Stimulated activated CD8-positive, alpha-beta memory T cell treated with anti-CD3 and anti-CD28 coated beads, Interleukin-2, amount 100 ng/mL, for 1 hour (primary cell): ENCODE data around the gene ATP6V1C2.
"Not testable (repeated sequence)": the region's sequence is repeated elsewhere in the genome, so short reads cannot be mapped to it uniquely, and the experiment has no call there.

Experiments
- DNase-seq, 2 donors: peaks; one replicate each; pipeline ENCODE4 v3.0.0-alpha.2; 2020; ENCODE audit warnings: low read depth in 2 of 2

The ATP6V1C2 gene

DNA sequence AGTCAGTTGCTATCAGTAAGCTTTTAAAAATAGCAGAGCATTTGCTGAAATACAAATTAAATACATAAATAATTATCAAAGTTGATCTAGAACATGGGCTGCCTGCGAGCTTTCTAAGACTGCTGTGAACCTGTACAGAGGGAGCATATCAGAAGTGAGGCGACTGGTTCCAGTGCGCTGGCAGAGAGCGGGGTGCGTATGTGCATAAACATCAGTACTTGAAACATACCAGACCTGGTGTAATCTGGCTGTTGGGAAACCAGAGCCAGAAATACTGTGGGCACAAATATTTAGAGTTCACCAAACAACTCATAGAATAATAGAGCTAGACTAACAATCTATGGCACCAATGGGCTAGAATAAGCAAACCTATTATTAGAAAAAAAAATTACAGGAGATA lies 63.8 kb downstream of the ATP6V1C2 start:
- DNase-seq: no peak

DNA sequence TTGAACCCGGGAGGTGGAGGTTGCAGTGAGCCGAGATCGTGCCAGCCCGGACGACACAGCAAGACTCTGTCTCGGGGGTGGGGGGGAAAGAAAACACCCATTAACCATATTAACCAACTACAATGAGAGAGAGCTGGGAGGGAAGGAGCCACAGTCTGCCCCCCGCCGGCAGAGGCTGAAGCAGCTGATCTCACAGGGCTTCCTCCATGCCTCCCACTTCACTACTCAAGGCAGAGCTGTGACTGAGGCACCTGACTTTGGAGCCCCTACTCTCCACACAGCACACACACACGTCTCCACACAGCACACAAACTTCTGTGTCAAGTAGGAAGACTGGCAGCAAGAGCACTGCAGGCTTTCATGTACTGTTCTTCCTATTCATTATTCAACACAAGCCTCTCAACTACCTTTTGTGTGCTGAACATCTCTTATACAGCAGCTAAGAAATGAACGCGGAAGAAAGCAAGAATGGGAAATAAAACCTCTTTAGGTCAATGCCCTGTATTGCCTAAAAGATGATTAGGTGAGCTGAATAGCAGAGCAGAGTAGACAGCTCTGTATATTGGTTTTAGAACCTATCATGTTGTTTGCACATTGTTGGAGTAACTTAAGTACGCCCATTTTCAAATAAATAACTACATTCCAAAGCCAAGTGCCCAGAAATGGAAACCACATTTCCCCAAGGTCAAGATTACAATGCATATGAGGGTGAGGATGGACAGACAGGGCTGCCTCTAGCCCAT lies 65.0 kb downstream of the ATP6V1C2 start:
- DNase-seq: no peak

DNA sequence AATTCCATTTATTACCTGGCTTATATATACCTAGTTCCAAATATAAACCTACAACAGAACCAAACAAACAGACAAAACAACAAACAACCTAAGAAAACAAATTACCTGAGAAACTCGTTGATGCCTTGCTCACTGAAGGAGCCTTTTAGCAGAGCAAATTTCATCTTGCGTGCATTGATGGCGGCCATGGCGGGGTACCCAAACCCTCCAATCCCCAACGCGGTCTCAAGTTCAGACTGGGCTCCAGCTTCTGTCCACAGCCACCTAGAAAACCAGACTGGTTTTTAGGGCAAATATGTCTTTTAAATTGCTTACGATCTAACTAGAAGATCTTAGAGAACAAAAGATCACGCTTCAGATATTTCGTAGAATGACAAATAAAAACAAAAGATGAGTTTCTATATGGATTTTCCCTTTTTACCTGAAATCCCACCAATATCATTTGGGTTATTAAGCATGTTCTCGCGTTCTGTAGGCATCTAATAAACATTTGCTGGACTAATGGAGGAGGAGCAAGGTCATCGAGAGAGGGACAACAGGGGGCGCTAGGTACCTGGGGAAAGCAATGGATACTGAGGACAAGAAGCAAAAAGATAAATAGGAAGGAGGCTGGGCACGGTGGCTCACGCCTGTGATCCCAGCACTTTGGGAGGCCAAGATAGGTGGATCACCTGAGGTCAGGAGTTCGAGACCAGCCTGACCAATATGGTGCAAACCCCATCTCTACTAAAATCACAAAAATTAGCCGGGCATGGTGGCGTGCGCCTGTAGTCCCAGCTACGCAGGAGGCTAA lies 65.9 kb downstream of the ATP6V1C2 start:
- no peak for DNase-seq

DNA sequence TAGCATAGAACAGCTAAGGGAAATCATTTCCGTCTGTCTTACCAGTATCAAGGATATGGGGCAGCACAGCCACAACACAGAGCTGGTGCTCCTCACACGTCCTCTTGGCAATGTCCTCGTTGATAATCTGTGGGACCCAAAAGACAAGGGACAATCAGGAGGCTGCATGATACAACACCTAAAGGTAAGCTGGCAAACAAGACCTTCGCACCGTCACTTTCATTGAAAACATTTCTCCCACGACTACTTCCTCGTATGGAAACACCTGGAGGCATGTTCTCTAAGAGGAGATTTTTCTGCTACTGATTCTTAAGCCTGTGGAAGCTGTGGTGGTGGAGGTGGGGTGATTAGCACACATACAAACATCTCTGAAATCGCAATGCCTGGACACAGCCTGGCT lies 67.4 kb downstream of the ATP6V1C2 start:
- DNase-seq: no peak

DNA sequence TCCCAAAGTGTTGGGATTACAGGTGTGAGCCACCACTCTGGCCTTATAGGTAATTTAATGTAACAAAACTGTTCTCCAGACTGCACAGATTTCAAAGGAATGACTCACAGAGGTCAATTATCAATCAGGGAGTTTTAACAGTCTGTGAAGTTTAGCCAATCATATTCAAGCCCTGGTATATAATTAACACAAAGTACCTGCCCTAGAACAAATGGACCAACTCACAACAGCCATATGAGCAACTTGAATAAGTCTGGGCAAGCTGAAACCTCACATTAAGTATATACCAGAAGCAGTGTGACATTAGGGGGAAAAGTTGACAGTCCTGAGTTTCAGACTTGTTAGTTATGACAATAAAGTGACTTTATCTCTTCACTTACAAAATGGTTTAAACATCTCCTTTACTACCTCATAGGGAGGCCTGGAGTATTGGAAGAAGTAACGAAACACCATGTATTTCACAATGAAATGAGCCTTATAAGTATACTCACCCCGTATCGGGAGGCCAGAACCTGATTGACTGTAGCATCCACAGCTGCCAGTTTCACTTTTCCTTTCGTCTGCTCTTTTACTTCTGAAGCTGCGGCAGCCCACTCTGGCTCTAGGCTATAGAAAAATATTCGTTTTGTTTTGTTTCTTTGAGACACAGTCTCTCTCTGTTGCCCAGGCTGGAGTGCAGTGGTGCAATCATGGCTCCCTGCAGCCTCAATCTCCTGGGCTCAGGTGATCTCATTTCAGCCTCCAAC lies 69.0 kb downstream of the ATP6V1C2 start:
- DNase-seq: no peak

DNA sequence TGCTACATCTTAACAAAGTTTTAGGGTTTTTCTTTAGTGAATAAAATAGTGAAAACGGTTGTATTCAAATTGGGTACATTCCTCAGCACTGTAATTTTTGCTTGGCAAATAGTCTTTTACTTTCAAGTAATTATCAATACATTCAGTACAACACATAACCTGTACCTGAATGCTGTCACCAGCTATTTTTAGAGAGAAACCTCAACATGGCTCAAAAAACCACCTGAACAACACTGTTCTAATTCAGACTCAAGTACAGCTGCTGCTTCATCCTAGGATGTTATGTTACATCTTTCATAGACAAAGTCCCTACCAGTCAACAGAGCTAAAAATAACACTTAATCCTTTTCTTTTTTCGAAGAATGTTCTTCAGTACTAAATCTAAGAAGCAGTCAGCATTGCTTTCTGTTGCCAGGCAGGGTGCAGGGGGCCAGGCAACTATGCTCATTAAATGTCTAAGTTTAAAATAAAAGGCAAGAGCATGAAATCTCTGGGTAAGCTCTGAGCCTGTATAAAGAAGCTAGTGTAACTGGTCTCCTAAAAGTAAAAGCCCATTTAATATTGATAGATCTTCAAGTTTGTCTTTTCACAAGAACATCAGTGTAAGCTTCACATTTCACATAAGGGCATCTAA lies 70.7 kb downstream of the ATP6V1C2 start:
- DNase-seq: no peak

DNA sequence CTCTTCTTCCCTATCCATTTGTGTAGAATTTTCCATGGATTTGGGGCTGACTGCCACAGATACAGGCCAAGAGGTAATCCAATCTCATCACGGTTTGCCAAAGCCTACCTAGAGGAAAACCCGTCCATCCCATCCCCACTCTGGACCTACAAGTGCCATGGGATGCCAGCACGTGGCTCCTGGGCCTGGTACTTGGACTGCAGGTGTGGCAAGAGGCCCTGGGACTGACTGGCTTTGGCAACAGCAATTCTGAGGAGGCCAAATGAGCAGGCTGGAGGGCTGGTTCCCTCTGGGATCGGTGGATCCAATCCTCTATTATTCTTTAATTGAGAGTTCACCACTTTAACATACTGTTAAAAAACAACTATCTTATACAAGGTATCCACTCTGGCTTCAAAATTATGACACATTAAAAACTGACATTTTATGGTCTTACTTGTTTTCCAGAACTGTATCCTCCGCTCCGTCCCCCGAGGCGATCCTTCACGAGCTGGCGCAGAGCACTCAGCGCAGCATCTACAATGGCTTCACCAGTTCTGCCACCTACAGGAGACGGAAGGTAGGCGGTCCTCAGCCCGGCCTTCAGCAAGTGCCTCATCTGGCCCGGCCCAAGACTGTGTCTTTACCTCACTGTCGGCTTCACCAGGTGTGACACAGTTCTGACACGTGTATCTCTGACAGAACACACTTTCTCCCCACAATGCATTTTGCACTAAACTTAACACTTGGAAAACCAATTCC lies 71.4 kb downstream of the ATP6V1C2 start:
- DNase-seq: no peak

DNA sequence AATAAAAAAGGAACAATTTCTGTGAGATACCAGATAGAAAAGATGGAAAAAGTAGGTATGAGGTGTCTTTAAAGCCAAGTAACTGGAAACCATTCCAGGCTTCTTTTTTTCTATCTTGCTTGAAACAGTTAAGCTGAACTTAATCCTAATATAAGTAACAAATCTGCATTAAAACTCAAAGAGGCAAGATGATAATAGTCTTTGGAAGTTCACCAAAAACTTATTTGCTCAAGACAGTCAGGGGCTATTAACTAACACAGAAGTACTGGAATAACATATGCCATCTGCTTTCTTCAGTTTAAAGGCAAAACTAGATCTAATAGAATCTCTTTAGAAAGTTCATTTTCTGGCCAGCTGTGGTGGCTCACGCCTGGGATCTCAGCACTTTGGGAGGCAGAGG lies 72.4 kb downstream of the ATP6V1C2 start:
- no peak for DNase-seq

DNA sequence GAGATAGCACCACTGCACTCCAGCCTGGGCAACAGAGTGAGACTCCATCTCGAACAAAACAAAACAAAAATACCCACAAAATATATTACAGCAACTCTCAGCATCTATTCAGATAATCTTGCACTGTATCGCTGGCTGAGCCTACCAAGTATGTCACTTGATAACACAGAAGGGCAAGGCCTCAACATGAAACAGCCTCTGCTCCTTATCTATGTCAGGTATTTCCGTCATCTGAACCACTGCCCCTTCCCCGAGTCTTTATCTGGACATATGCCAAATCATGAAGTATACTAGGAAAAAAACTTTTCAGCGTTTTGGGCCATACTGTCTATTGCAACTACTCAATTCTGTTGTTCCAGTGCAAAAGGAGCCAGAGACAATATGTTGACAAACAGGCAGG lies 73.4 kb downstream of the ATP6V1C2 start:
- DNase-seq: no peak

DNA sequence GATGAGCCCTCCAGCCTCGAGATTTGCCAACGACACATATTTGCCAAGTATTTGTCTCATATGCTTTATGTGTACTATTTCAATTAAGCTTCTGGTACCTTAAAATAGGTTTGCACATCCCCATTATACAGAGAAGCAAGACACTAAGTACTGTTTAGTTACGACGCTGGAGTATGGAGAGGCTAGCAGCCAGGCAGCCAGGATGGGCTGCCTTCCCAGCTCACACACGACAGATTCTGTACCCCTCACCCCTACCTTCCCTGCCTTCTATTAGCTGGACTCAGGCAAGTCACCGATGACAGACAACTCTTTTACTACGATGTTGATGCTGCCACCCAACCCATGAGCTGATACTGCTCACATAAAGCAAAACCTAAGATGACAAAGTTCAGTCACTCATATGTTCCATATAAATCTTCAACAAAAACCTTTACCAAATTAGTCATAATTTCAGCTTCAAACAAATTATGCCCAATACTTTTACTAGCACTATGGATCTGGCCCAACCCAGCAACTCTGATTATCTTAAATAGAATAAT lies 74.1 kb downstream of the ATP6V1C2 start:
- no peak for DNase-seq

DNA sequence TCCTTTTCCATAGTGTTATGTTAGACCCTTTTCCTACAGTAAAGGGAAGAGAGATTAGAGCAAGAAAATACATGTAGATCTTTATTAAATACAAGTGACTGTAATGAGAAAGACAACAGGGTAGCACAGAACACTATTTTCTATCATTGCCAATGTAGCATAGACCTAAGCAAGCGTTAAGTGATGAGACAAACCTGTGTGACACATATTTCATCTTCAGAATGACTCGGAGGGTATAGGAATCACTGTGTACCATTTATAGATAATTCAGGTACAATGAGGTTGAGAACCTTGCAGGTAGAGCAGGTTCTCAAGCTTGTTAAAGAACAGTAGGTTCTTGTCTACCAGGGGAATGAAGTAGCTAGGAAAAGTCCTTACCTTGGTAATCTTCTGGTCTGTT lies 75.3 kb downstream of the ATP6V1C2 start:
- DNase-seq: no peak

DNA sequence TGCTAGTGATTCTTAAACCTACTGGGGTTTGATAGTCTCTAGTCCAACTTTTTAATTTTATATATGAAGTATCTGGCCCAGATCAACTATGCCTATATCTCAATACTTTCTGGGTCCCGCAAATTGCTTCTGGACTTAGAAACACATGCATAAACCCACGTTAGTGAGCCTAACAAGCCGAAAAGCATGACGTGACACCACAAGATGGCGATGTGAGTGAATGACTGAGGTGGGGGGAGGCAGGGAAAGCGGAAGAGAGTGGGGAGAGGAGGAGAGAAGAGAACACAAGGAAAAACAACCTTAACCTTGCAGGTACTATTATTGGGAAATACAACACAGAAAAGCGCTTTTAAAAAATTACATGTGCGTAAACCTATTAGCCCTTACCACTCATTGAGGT lies 77.4 kb downstream of the ATP6V1C2 start:
- no peak for DNase-seq

DNA sequence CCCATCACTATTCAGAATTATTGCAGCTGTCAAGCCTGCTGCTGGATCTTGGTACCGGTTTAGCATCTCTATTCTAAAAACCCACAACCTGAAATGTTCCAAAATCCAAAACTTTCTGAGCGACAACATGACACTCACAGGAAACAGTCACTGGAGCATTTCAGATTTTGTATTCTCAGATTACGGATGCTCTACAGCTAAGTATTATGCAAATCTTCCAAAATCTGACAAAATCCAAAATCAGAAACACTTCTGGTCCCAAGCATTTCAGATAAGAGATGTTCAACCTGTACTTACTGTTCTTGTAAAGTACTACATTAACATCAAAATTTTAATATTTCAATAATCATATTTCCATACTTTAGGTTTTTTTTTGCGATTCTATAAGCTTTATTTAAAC lies 78.7 kb downstream of the ATP6V1C2 start:
- no peak for DNase-seq

DNA sequence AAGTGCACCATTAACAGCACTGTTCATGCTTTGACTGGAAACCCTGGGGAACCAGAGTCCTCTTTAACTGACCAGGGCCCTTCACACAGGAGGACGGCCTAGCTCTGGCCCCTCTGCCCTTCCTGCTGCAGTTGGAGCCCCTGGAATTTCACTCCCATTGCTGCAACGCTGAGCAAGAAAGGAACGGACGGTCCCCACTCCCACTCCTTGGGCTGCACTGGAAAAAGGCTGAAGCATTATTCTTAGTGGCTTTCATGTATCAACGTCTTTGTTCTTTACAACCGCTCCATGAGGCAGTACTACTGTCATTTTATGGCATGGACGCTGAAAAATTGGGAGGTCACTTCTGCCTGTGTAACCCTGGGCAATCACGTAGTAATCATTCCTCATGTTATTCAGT lies 81.2 kb downstream of the ATP6V1C2 start:
- no peak for DNase-seq

DNA sequence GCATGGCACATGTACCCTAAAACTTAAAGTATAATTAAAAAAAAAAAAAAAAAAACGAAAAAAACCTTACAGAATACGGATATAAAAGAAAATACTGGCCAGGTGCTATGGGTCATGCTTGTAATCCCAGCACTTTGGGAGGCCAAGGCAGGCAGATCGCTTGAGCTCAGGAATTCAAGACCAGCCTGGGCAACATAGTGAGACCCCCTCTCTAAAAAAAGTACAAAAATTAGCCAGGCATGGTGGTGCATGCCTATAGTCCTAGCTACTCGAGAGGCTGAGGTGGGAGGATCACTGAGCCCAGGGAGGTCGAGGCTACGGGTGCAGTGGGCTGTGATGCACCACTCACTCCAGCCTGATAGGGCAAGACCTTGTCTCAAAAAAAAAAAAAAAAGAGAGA lies 84.6 kb downstream of the ATP6V1C2 start:
- not testable (repeated sequence) for DNase-seq

DNA sequence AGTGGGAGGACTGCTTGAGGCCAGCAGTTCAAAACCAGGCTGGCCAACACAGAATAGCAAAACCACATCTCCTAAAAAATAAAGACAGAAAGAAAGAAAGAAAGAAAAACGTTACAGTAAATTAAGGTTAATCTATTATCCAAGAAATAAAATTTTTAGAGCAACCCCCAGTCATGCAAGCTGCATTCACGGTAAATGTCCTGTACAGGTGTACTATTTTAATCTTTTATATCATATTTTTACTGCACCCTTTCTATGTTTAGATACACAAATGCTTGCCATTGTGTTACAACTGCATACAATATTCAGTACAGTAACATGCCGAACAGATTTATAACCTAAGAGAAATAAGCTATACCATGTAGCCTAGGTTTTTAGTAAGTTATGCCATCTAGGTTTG lies 85.1 kb downstream of the ATP6V1C2 start:
- no peak for DNase-seq

DNA sequence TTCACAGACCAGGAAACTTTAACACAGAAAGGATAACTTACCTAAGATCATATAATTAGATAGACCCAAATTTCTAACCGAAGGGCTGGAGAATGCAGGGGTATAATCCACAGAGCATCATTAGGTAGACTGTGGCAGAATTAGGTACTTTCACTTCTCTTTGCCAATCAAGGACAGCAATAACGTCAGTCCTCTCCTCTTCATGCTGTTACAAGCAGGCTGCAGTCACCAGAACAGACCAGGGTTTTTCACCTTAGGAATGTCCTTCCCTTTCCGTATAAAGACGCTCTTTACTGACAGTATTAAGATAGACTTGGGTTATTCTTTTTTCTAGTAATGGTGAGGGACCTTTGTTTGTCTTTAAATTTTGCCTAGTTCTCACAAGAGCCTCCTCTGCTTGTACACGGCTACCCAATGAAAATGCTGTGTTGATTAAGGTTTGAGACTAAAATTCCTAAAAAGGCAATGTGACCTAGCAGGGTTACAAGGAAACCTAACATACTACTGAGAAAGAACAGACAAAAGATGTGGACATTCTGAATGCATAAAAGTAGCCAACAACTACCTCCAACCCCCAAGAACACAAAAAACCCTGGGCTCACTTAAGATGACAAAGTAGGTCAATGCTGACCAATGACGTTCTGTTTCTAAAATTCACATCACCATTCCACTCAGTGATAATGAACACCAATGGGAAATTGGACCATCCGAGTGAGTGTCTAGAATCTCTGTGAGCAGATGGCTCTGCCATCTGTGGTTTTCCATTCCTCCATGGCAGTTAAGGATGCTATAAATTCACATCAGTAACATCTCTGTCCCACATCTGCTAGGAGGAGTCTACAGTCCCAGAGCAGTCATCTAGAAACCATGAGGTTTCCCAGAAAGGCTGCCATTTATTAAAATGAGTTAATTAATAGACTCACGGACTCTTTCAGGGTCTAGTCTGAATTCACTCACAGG lies 89.1 kb downstream of the ATP6V1C2 start:
- DNase-seq: no peak

DNA sequence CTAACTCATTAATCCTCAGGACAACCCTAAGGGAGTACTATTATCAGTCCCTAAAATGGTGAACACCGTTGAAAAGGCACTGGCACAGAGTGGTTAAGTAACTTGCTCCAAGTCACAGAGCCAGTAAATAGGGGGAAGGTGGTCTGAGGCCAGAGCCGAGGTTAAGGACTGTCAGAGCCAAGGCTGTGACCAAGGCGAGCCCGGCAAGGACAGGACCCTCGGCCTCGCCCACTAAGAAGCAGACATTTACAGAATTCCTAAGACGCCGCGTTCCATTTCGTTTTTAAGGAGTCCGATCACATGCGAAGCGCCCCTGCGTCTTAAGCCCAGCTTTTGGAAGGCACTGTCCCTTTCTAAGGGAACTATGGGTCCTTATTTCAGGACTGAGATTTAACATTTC lies 90.1 kb downstream of the ATP6V1C2 start:
- no peak for DNase-seq

DNA sequence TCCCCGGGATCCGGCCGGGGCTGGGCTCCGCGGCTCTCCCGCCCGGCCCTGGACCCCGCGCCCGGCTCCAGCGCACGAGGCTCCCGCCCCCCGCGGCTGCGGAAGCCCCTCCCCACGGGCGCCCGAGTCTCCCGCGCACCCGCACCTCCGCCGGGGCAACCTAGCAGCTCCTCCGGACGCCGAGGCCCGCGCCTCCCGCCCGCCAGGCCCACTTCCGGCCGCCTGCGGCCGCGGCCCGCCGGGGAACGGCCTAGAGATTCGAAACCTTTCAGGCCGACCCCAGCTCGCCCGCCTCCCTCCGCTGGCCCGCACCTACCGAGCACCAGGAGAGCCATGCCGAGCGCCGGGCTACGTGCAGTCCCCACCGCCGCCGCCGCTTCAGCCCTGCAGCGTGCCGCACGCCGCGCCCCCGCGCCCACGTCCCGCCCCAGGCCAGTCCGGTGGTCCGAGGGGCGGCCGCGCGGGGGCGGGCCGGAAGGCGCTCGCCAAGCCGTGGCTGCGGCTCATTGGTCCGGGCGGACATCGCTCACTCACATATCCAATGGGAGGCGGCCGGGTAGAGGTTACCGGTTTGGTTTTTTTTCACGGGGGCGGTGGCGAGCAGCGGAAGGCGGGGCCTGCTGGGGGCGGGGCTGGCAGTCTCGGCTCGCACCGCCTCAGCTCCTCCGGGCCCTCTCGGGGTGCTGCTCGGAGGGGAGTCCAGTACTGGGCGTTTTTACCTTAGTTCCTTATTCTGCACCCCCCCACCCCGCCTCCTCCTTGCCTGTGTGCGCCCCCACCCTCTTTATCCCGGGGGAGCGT lies 91.1 kb downstream of the ATP6V1C2 start, which contains the start of gene PDIA6:
Gene PDIA6, minus strand, starts transcription at position 424 of the 801 bp plus-strand sequence. Its CDS starts 89 bp downstream, at position 335.
- peak; percentile 87 to 89 for DNase-seq
